HFFc6 (cell line): ENCODE measurements around the gene ZNF683. TPM values are rescaled to one million over a fixed set of nuclear protein-coding genes. Genes with fewer than 3 reads are reported as not detected.

Source experiments
- DNase-seq: peaks from one replicate; pipeline ENCODE4 v3.0.0-alpha.2; 2018
- H3K27ac Mint-ChIP-seq: 2 replicates; pipeline ENCODE4 v1.8.0; 2020; ENCODE audit warnings: mild to moderate bottlenecking, mixed read lengths
- H3K27me3 Mint-ChIP-seq: 2 replicates; pipeline ENCODE4 v1.8.0; 2021; ENCODE audit warnings: mild to moderate bottlenecking, moderate library complexity, mixed read lengths; ENCODE audit not compliant: insufficient read depth
- H3K36me3 Mint-ChIP-seq: 2 replicates; pipeline ENCODE4 v1.8.0; 2021; ENCODE audit warnings: low read depth, mixed read lengths
- H3K4me1 Mint-ChIP-seq: 2 replicates; pipeline ENCODE4 v1.8.0; 2020; ENCODE audit warnings: low read depth, mixed read lengths
- H3K4me3 Mint-ChIP-seq: 2 replicates; pipeline ENCODE4 v1.8.0; 2020; ENCODE audit warnings: mild to moderate bottlenecking, moderate library complexity, mixed read lengths
- H3K9me3 Mint-ChIP-seq: 2 replicates; pipeline ENCODE4 v1.8.0; 2020; ENCODE audit warnings: mild to moderate bottlenecking, mixed read lengths
- CTCF ChIP-seq: fragments of 200-600 bp; sonication (generic); IDR thresholded peaks from 2 replicates; pipeline ENCODE4 v1.5.0; 2021; ENCODE audit warnings: antibody characterized with exemption, mild to moderate bottlenecking
- total RNA-seq, 6 experiments: library from RNA; stranded (reverse); fragmentation: NEBNext Ultra II Directional; extraction: Animal tissue kit (Norgen Biotek cat#: 25700); gene quantifications; 2 replicates in 1 of 6; 3 replicates in 5 of 6; pipeline ENCODE4 v1.2.3, GENCODE V29; 2021

Gene ZNF683
- total RNA-seq, 6 experiments from 2014 or later, result not detected

GRCh38 chr1:26359981-26360806 lies 12.4 kb downstream of the ZNF683 start:
- H3K9me3 Mint-ChIP-seq, result no peaks in the 10 kb centered on the region
- no peak overlapping the region for H3K27ac Mint-ChIP-seq
- H3K4me3 Mint-ChIP-seq, result no peak overlapping the region
- H3K4me1 Mint-ChIP-seq, result peaks cover 25% of the 10 kb centered on the region
- DNase-seq, result no peak
- no peaks in the 10 kb centered on the region for H3K36me3 Mint-ChIP-seq
- TF ChIP-seq CTCF, result no peak
- H3K27me3 Mint-ChIP-seq, result peaks cover 47% of the 10 kb centered on the region

- TF ChIP-seq CTCF, result no peak
- H3K27ac Mint-ChIP-seq, result no peak overlapping the region
- no peaks in the 10 kb centered on the region for H3K36me3 Mint-ChIP-seq
- H3K4me1 Mint-ChIP-seq, result peaks cover 23% of the 10 kb centered on the region
- no peak overlapping the region for H3K4me3 Mint-ChIP-seq
- H3K9me3 Mint-ChIP-seq, result no peaks in the 10 kb centered on the region
- peak; percentile 39 for DNase-seq
- H3K27me3 Mint-ChIP-seq, result peaks cover 38% of the 10 kb centered on the region
Observed at GRCh38 chr1:26358411-26359384, 13.9 kb downstream of the ZNF683 start.

- Mint-ChIP-seq H3K36me3 (no peaks in the 10 kb centered on the region), H3K27me3 (peaks cover 28% of the 10 kb centered on the region), H3K27ac (no peak overlapping the region), H3K9me3 (no peaks in the 10 kb centered on the region), H3K4me3 (no peak overlapping the region), H3K4me1 (peaks cover 24% of the 10 kb centered on the region)
- no peak for DNase-seq
- no peak for TF ChIP-seq CTCF
Observed at GRCh38 chr1:26357121-26357602, 15.4 kb downstream of the ZNF683 start.

GRCh38 chr1:26356106-26356505 lies 16.4 kb downstream of the ZNF683 start:
- Mint-ChIP-seq H3K27me3 (peaks cover 25% of the 10 kb centered on the region), H3K4me3 (no peak overlapping the region), H3K27ac (no peak overlapping the region), H3K4me1 (peaks cover 34% of the 10 kb centered on the region), H3K36me3 (no peaks in the 10 kb centered on the region), H3K9me3 (no peaks in the 10 kb centered on the region)
- no peak for DNase-seq
- TF ChIP-seq CTCF, result no peak

- no peak for DNase-seq
- Mint-ChIP-seq H3K27me3 (peaks cover 17% of the 10 kb centered on the region), H3K27ac (no peak overlapping the region), H3K36me3 (no peaks in the 10 kb centered on the region), H3K4me3 (no peak overlapping the region), H3K9me3 (no peaks in the 10 kb centered on the region), H3K4me1 (peaks cover 41% of the 10 kb centered on the region)
- no peak for TF ChIP-seq CTCF
Observed at GRCh38 chr1:26354972-26355371, 17.6 kb downstream of the ZNF683 start.
